Right kidney (tissue), 1 donor: ENCODE results near the gene MTHFD1L.

ENCODE experiments used
- DNase-seq: peaks from one replicate; pipeline ENCODE4 v3.0.0-alpha.2; 2016

The MTHFD1L gene

GRCh38 chr6:150866147-150866990 is 867 bp downstream of the MTHFD1L start:
- peak; percentile 93 for DNase-seq

- DNase-seq = no peak
Observed at GRCh38 chr6:150866991-150867501, 1.5 kb downstream of the MTHFD1L start.

GRCh38 chr6:150868759-150869158 is 3.3 kb downstream of the MTHFD1L start:
- DNase-seq = no peak

- no peak for DNase-seq
Observed at GRCh38 chr6:150874179-150874578, 8.7 kb downstream of the MTHFD1L start.

GRCh38 chr6:150875841-150876240 is 10.3 kb downstream of the MTHFD1L start:
- DNase-seq = no peak

GRCh38 chr6:150876598-150876997 is 11.1 kb downstream of the MTHFD1L start:
- no peak for DNase-seq

DNA sequence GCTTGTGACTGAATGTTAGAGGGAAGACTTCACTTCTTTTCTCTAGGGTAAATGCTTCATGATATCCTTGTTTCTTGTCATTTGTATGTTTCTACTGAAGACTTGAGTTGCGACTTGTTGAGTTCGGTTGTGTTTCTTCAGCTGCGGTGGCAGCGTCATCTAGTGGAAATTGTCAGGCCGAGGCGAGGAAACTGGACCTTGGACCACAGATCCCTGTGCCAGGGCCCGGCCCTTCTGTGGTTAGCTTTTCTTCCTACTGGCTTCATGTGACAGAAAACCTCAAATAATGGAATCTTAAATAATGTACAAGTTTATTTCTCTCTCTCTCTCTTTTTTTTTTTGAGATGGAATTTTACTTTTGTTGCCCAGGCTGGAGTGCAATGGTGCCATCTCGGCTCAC is 12.4 kb downstream of the MTHFD1L start:
- no peak for DNase-seq

DNA sequence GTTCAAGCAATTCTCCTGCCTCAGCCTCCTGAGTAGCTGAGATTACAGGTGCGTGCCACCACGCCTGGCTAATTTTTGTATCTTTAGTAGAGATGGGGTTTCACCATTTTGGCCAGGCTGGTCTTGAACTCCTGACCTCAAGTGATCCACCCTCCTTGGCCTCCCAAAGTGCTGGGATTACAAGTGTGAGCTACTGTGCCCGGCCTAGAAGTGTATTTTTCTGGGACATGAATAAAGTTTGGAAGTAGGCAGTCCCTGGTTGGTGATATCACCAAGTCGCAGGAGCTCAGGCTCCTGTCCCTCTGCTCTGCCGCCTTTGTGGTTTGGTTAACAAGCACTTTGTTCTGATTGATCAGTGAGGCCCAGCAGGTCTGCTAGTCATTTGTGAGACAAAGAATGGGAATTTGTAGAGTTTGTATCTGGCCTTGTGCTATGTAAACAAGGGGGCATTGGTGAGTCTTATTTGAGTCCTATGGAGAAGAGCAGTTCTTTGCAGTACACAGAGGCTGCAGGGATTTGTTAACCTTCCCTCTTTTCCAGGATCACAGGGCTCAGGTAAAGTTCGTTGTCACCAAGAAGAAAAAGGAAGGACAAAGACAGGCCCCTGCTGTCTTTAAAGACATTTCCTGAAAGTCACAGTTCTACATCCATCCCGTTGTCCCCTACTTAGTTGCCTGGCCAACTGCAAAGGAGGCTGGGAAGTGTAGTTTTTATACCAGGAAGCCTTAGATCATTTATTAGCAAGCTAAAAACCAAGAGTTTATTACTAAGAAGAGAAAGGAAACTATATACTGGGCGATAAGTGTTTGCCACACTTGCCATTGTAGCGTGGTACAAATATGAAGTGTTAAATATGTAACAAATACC is 13.1 kb downstream of the MTHFD1L start:
- no peak for DNase-seq

GRCh38 chr6:150880336-150880735 is 14.8 kb downstream of the MTHFD1L start:
- DNase-seq = no peak

- DNase-seq = peak; percentile 27
Observed at GRCh38 chr6:150881911-150882481, 16.5 kb downstream of the MTHFD1L start.

DNA sequence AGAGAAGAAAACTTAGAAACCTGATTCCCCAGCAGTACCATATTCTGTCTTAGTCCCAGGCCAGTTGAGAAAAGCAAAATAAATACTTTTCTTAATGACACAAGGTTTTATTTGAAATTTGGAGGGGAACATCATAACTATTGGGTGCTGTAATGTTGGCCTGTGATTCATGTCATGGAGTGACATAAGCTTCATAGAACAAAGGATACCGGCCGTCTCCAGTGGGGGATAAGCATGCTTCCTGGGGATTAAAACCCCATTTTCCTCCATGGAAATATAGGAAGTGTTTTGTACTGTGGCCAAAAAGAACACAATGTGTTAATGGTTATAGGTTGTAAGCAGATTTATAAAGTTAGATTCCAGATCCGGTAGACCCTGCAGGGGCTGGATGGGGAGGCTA is 18.0 kb downstream of the MTHFD1L start:
- DNase-seq = no peak

DNA sequence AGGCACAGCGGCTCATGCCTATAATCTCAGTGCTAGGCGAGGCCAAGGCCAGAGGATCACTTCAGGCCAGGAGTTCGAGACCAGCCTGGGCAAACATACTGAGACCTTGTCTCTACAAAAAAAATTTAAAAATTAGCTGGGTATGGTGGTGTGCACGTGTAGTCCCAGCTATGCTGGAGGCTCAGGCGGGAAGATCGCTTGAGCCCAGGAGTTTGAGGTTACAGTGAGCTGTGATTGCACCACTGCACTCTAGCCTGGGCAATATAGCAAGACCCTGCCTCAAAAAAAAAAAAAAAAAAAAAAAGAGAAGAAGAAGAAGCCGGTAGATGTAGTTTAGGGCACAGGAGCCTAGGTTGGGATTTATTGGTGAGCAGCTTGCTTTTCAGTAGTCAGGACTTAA is 20.7 kb downstream of the MTHFD1L start:
- no peak for DNase-seq

DNA sequence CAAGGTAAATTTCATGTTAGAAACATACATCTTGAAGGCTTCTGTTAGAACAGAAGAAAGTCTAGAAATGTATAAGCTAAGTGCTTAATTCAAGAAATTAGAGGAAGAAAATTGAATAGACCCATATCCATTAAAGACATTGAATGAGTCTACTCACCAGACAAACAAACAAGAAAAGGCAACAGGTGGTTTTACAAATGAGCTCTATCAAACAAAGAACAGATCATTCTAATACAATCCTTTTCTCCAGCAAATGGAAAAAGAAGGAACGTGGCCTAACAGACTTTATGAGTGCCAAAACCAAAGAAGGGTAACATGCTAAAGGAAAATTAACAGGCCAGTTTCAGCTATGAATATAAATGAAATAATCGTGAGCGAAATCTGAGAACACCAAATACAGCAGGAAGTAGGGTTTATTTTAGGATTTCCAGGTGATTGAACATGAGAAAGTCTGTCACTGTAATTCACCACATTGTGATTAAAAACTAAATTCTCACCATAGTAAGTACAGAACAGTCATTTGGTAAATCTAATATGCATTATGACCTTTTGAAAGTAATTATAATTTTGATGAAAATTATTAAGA is 22.6 kb downstream of the MTHFD1L start:
- DNase-seq = no peak

GRCh38 chr6:150890346-150890745 is 24.8 kb downstream of the MTHFD1L start:
- no peak for DNase-seq

GRCh38 chr6:150891888-150892485 is 26.5 kb downstream of the MTHFD1L start:
- peak; percentile 45 for DNase-seq

- no peak for DNase-seq
Observed at GRCh38 chr6:150894191-150894744, 28.8 kb downstream of the MTHFD1L start.

- peak; percentile 31 for DNase-seq
Observed at GRCh38 chr6:150894935-150895552, 29.5 kb downstream of the MTHFD1L start.

DNA sequence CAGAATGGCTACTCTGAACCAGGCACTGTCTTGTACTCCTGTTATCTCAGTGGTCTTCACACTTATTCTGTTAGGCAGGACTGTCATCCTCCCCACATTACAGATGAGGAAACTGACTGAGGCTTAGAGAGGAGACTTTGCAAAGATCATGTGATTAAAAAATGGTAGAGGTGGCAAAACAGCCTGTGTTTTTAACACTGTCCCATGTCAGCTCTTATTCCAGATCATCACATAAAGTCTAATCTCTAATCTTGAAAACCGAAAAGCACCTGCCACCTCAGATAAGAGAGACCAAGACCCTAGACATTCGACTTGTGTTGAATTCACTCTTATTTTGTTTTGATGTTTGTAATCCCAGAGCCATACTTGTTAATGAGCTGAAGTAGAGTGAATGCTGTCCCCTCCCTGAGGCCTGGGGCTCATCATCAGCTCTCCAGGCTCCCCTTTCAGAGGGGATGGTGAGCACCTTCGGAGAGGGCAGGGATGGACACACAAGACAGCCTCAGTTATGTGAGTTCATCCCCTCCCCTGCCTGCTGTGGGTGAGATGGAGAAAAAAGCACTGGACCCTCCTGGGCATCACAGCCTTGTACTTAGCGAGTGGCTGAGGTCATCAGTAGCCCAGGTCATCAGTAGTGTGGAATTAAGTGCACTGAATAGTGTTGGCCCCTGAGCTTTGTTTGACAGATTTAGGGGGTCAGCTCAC is 30.6 kb downstream of the MTHFD1L start:
- DNase-seq = no peak

DNA sequence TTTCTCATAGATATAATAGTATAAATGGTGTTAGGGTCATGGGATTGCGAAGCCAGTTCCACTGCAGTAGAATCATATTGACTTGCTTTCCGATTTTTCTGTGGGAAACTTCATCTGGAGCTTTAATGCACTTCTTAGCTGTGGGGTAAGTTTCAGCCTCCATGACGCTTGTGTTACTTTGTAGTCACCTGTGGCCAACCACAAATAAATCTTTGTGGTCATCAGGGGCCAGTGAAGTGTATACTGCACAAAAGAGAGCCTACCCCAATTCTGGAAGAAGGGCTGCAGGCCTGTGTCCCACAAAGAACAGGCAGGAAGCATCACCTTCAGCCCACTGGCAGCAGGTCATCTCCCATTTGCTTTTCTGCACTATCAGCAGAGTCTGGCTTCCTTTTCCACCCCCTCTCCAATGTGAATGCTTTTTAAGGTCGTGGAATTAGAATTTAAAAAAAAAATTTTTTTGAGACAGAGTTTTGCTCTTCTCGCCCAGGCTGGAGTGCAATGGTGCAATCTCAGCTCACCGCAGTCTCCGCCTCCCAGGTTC is 32.0 kb downstream of the MTHFD1L start:
- no peak for DNase-seq
